Pancreas (tissue), 10 donors: ENCODE results near the gene CCL23. TPM values are rescaled to one million over a fixed set of nuclear protein-coding genes. Genes with fewer than 3 reads are reported as not detected.

ENCODE experiments used
- ATAC-seq, 4 donors: fragments of 200-7000 bp; cut with Tn5 transposase; one replicate each; pipeline versions ENCODE4 v1.8.0 to v1.9.1; 2020; ENCODE audit warnings: mild to moderate bottlenecking in 4 of 4, moderate library complexity in 4 of 4
- DNase-seq, 6 donors: peaks; one replicate each; pipeline ENCODE4 v3.0.0-alpha.2; 2020
- FAIRE-seq: peaks from 2 replicates; lab custom pipeline; 2012; peaks lifted over from hg19 to GRCh38; lab: Jason Lieb, UNC
- H3K27ac ChIP-seq, 4 donors: fragments of 200-600 bp; sonication (generic); 1 replicate in 3 of 4; 2 replicates in 1 of 4; pipeline versions ENCODE4 v1.5.0 to v1.8.0; 2020
- H3K27me3 ChIP-seq, 4 donors: fragments of 200-600 bp; one replicate each; pipeline ENCODE4 v1.8.0; 2021
- H3K36me3 ChIP-seq, 3 donors: fragments of 200-600 bp; sonication (generic) in 1 of 3; one replicate each; pipeline versions ENCODE4 v1.5.0 to v1.8.0; 2020 to 2021
- H3K4me1 ChIP-seq, 3 donors: fragments of 200-600 bp; one replicate each; pipeline ENCODE4 v1.8.0; 2021
- H3K4me3 ChIP-seq, 4 donors: fragments of 200-600 bp; sonication (generic) in 2 of 4; one replicate each; pipeline versions ENCODE4 v1.5.0 to v1.8.0; 2020 to 2021
- H3K9me3 ChIP-seq, 4 donors: fragments of 200-600 bp; one replicate each; pipeline ENCODE4 v1.8.0; 2021
- WGBS, 2 donors: extraction: QIAGEN DNeasy Blood & Tissue Kit; methylation state at CpG; one replicate each; pipeline ENCODE4 v1.1.7; 2013; 5-methylcytosine and 5-hydroxymethylcytosine counted together
- intact Hi-C, 3 donors: fragments of 100-400 bp; cut with DNase I; formaldehyde crosslinking; loops; one replicate each; pipeline versions ENCODE4 v1.11.1 to v1.14.2; 2022
- polyA plus RNA-seq, 2 donors: library from polyadenylated mRNA; stranded (reverse); fragments of 200-250 nt; gene quantifications; one replicate each; pipeline ENCODE4 v1.2.3, GENCODE V29; 2013
- total RNA-seq, 6 donors: library from RNA; stranded (reverse); fragmentation: NEBNext Ultra II Directional in 4 of 6; extraction: Animal tissue kit (Norgen Biotek cat#: 25700) in 4 of 6; gene quantifications; one replicate each; pipeline versions ENCODE4 v1.2.1 to v1.2.4, GENCODE V29; 2021 to 2023
- TF ChIP-seq, protein P1 (sequence below), 4 donors: fragments of 200-600 bp; sonication (generic) in 3 of 4; IDR thresholded peaks; one replicate each; pipeline versions ENCODE4 v1.5.0 to v1.8.0; 2021; ENCODE audit warnings: antibody characterized with exemption in 4 of 4
- donor health status: healthy with polysubstance abuse.
- donor health status: DM: no; HTN: no; CAD: no; lungs with moderate emphysema.
- donor health status: DM: no; HTN: no; CAD: no.
- donor health status: control.
- donor health status: control.
- donor health status: Bipolar disorder and iron deficiency.
- donor health status: DM: yes; HTN: yes; CAD: no.
- donor health status: DM: no; HTN: no; CAD: no.
- donor health status: DM: no; HTN: no; CAD: no.
- donor health status: DM: yes; HTN: yes; CAD: no.

CCL23 gene
- total and polyA plus RNA-seq, 8 donors, result 0.39 to 2.2 (median 0.63) TPM; not detected in 2

DNA sequence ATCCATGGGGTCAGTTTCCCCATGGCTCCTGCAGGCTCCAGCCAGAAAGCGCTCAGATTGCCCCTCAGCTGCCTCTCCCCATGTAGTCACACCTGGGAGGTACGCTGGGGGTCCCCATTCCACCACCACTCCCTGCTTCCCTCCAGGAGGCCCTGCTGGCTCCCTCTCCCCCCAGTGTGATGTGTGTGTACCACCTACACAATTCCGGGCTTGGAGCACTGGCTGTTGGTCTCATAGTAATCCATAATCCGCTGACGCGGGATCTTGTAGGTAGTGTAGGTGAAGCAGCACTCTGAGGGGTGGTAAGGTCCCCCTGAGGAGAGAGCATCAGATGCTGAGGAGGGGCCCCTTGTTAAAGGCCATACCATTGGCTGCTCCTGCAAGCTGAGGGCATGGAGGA, 33.6 kb downstream of the CCL23 start:
- no peak for DNase-seq
- Histone ChIP-seq H3K4me1 (no peaks in the 10 kb centered on the region), H3K27me3 (no peaks in the 10 kb centered on the region), H3K4me3 (no peak overlapping the region), H3K9me3 (no peaks in the 10 kb centered on the region), H3K36me3 (no peaks in the 10 kb centered on the region), H3K27ac (no peak overlapping the region)
- TF ChIP-seq, protein P1, sequence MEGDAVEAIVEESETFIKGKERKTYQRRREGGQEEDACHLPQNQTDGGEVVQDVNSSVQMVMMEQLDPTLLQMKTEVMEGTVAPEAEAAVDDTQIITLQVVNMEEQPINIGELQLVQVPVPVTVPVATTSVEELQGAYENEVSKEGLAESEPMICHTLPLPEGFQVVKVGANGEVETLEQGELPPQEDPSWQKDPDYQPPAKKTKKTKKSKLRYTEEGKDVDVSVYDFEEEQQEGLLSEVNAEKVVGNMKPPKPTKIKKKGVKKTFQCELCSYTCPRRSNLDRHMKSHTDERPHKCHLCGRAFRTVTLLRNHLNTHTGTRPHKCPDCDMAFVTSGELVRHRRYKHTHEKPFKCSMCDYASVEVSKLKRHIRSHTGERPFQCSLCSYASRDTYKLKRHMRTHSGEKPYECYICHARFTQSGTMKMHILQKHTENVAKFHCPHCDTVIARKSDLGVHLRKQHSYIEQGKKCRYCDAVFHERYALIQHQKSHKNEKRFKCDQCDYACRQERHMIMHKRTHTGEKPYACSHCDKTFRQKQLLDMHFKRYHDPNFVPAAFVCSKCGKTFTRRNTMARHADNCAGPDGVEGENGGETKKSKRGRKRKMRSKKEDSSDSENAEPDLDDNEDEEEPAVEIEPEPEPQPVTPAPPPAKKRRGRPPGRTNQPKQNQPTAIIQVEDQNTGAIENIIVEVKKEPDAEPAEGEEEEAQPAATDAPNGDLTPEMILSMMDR (IDR thresholded peaks at IDR 0.05), result no peak
- 84 to 90% methylated on average over 6 of the region's 6 CpGs for WGBS, 2 donors
- intact Hi-C loops, result no loop called here
- FAIRE-seq, result no peak
- no peak for ATAC-seq

GRCh38 chr17:35982409-35983191, 35.2 kb downstream of the CCL23 start:
- intact Hi-C loops, result no loop called here
- no peak for DNase-seq
- TF ChIP-seq, protein P1 (IDR thresholded peaks at IDR 0.05), result no peak
- no peak for ATAC-seq
- Histone ChIP-seq H3K4me1 (no peaks in the 10 kb centered on the region), H3K4me3 (no peak overlapping the region), H3K27ac (no peak overlapping the region), H3K27me3 (no peaks in the 10 kb centered on the region), H3K9me3 (no peaks in the 10 kb centered on the region), H3K36me3 (no peaks in the 10 kb centered on the region)
- WGBS, 2 donors, result 84 to 91% methylated on average over 3 of the region's 3 CpGs
- FAIRE-seq, result no peak

DNA sequence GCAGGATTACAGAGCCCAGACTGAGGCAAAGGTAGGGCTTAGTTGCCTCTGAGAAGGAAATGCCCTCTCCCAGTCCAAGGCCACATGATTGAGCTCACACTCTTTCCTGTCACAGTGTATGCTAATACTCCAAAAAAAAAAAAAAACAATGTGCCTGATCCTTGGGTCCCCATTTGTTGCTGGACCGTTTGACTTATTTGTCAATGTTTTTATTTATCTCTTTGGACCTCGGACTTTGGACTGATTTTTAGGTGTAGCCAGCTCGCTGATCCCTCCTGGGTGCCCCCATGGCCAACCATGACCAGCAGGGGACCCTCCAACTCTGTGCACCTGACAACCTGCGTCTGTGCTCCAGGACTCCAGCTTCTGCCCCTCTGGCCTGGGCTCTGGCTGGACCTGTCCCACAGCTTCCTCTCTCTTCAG, 35.9 kb downstream of the CCL23 start:
- no peak for ATAC-seq

DNA sequence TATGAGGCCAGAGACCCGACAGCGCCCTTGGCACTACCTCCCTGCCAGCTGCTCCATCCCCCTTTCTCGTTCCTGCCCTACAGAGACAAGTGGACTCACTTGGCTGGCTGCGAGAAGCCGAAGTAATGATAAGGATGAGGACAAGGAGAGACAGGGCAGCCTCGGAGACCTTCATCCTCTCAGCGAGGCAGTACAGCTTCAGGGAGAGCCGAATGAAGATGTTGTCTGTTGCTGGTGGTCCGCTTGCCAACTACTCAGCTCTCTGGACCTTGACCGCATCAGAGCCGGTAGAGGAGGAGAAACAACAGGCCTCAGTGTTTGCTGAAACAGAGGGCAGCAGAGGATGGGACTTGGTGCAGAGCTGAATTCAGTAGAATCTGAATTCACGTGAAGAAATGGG, 36.5 kb downstream of the CCL23 start, which contains the start of gene CCL16:
Gene CCL16, minus strand, starts transcription at position 252 of the 400 bp plus-strand sequence. Its CDS starts 77 bp downstream, at position 175.
- Histone ChIP-seq H3K27me3 (no peaks in the 10 kb centered on the region), H3K4me3 (no peak within 1 kb of the TSS), H3K27ac (no peak within 1 kb of the TSS), H3K9me3 (no peaks in the 10 kb centered on the region), H3K4me1 (no peaks in the 10 kb centered on the region), H3K36me3 (no peaks in the 10 kb centered on the region)
- intact Hi-C loops, result no loop called here
- ATAC-seq (no peak), DNase-seq (no peak), FAIRE-seq (no peak)
- TF ChIP-seq, protein P1 (IDR thresholded peaks at IDR 0.05), result no peak
- 87% methylated on average over 12 of the region's 12 CpGs for WGBS, 2 donors

More for the DNA sequence above, 35.9 kb downstream of the CCL23 start:
- 33 to 43% methylated on average over 4 of the region's 4 CpGs for WGBS, 2 donors
- H3K4me1 ChIP-seq, result no peaks in the 10 kb centered on the region
- TF ChIP-seq, protein P1 (IDR thresholded peaks at IDR 0.05), result no peak
- H3K4me3 ChIP-seq, result no peak overlapping the region
- no peaks in the 10 kb centered on the region for H3K27me3 ChIP-seq
- no peaks in the 10 kb centered on the region for H3K9me3 ChIP-seq
- H3K36me3 ChIP-seq, result no peaks in the 10 kb centered on the region
- H3K27ac ChIP-seq, result no peak overlapping the region
- intact Hi-C loops, result no loop called here
- FAIRE-seq (no peak), DNase-seq (no peak)

DNA sequence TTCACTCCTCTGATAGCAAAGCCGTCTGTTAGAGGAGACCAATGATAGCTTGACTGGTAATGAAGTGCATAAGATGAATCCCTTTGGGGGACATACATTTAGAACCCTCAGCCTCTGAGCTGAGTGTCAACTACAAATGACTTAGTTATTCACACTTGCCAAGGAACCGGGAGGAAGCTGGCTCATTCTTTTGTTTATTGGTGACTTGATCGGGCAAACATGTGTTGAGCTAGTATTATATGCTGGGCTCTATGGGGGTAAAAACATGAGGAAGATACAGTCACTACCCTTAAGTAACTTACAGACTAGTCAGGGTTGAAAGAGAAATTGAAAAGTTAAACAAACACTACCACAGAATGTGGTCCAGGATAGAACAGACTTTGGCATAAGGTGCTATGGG, 39.4 kb downstream of the CCL23 start:
- Histone ChIP-seq H3K9me3 (no peaks in the 10 kb centered on the region), H3K27ac (no peak overlapping the region), H3K27me3 (no peaks in the 10 kb centered on the region), H3K4me3 (no peak overlapping the region), H3K4me1 (peaks cover 0 to 6% (median 5%) of the 10 kb centered on the region in 3 donors), H3K36me3 (no peaks in the 10 kb centered on the region)
- FAIRE-seq (no peak), ATAC-seq (no peak), DNase-seq (no peak)
- intact Hi-C loops, result loop anchor here in 1 of 3 donors (10.0 kb wide), 1 partner anchor 86 kb away; the partner anchor contains the start of gene CCL18
- WGBS, 2 donors, result 74 to 78% methylated on average over 3 of the region's 3 CpGs
- TF ChIP-seq, protein P1 (IDR thresholded peaks at IDR 0.05), result no peak
